HepG2 (cell line): Measurements from ENCODE around the gene FKBP1A. TPM values are rescaled to one million over a fixed set of nuclear protein-coding genes. Genes with fewer than 3 reads are reported as not detected.

Experiments
- RBM39 ChIP-seq: fragments of 200-400 bp; formaldehyde crosslinking; IDR thresholded peaks from one replicate; pipeline ENCODE4 v1.6.1; 2018; ENCODE audit warnings: antibody characterized with exemption, mild to moderate bottlenecking, low read depth, low read length; ENCODE audit not compliant: poor library complexity, severe bottlenecking
- REPIN1 ChIP-seq: sonication (generic); formaldehyde crosslinking; IDR thresholded peaks from 2 replicates; pipeline ENCODE4 v1.8.0; 2022; ENCODE audit warnings: missing genetic modification reagents, low read depth, mild to moderate bottlenecking, borderline replicate concordance
- TAF15 ChIP-seq: fragments of 200-400 bp; formaldehyde crosslinking; IDR thresholded peaks from one replicate; pipeline ENCODE4 v1.6.1; 2018; ENCODE audit warnings: mild to moderate bottlenecking, low read depth, low read length; ENCODE audit not compliant: poor library complexity, severe bottlenecking
- TCF7L2 ChIP-seq: IDR thresholded peaks from 2 replicates; pipeline ENCODE4 v1.6.1; 2011; ENCODE audit warnings: mild to moderate bottlenecking, low read depth, low read length, moderate library complexity
- TRIM24 ChIP-seq: sonication (generic); formaldehyde crosslinking; IDR thresholded peaks from 2 replicates; pipeline ENCODE4 v1.8.0; 2022; ENCODE audit warnings: mild to moderate bottlenecking, missing genetic modification reagents
- YEATS4 ChIP-seq: sonication (generic); formaldehyde crosslinking; IDR thresholded peaks from 2 replicates; pipeline ENCODE4 v1.4.0; 2020; ENCODE audit warnings: missing genetic modification reagents, borderline replicate concordance
- ZNF737 ChIP-seq: sonication (generic); formaldehyde crosslinking; IDR thresholded peaks from 2 replicates; pipeline ENCODE4 v1.5.0; 2020; ENCODE audit warnings: missing genetic modification reagents, mild to moderate bottlenecking, borderline replicate concordance
- ZNF768 ChIP-seq: sonication (generic); formaldehyde crosslinking; IDR thresholded peaks from 2 replicates; pipeline ENCODE4 v1.4.0; 2020; ENCODE audit warnings: missing genetic modification reagents
- ZNF780A ChIP-seq: sonication (generic); formaldehyde crosslinking; IDR thresholded peaks from 2 replicates; pipeline ENCODE4 v1.8.0; 2022; ENCODE audit warnings: mild to moderate bottlenecking, missing genetic modification reagents, moderate library complexity
- polyA plus RNA-seq, 8 experiments: library from polyadenylated mRNA; depleted of rRNA in 3 of 8; stranded (reverse) in 7 of 8; unstranded in 1 of 8; fragments of >200 nt; fragmentation: Illumina TruSeq in 4 of 8; extraction: Trizol in 4 of 8; gene quantifications; 2 replicates each; pipeline versions ENCODE4 v1.2.1 to v1.2.3, GENCODE V29; 2011 to 2016; ENCODE audit warnings: low read depth in 4 of 8, missing spikeins in 1 of 8, mixed read lengths in 1 of 8; ENCODE audit not compliant: insufficient read depth in 1 of 8
- total RNA-seq, 5 experiments: library from RNA; depleted of rRNA; stranded (reverse); fragments of >200 nt; fragmentation: Illumina TruSeq; extraction: Trizol; gene quantifications; 2 replicates each; pipeline ENCODE4 v1.2.3, GENCODE V29; 2016; ENCODE audit warnings: low read depth in 1 of 5
- TF ChIP-seq, protein P1 (sequence below): sonication (generic); formaldehyde crosslinking; IDR thresholded peaks from 2 replicates; pipeline ENCODE4 v1.4.0; 2020; ENCODE audit warnings: missing genetic modification reagents
- TF ChIP-seq, protein P2 (sequence below): sonication (generic); formaldehyde crosslinking; IDR thresholded peaks from 2 replicates; pipeline ENCODE4 v1.8.0; 2022; ENCODE audit warnings: mild to moderate bottlenecking, missing genetic modification reagents, moderate library complexity
- TF ChIP-seq, protein P3 (sequence below): sonication (generic); formaldehyde crosslinking; IDR thresholded peaks from 2 replicates; pipeline ENCODE4 v1.9.0; 2021; ENCODE audit warnings: missing genetic modification reagents, borderline replicate concordance
- TF ChIP-seq, protein P4 (sequence below): sonication (generic); formaldehyde crosslinking; conservative IDR thresholded peaks from 2 replicates; pipeline ENCODE4 v1.4.0; 2020; ENCODE audit warnings: mild to moderate bottlenecking, missing genetic modification reagents, moderate library complexity
- TF ChIP-seq, protein P5 (sequence below): sonication (generic); formaldehyde crosslinking; IDR thresholded peaks from 2 replicates; pipeline ENCODE4 v1.4.0; 2020; ENCODE audit warnings: missing genetic modification reagents

FKBP1A gene
- total and polyA plus RNA-seq, 2 of the 13 experiments (the other 11 are each of a cell fraction or from before 2014, with no cell fraction given), result 119 to 468 TPM

DNA sequence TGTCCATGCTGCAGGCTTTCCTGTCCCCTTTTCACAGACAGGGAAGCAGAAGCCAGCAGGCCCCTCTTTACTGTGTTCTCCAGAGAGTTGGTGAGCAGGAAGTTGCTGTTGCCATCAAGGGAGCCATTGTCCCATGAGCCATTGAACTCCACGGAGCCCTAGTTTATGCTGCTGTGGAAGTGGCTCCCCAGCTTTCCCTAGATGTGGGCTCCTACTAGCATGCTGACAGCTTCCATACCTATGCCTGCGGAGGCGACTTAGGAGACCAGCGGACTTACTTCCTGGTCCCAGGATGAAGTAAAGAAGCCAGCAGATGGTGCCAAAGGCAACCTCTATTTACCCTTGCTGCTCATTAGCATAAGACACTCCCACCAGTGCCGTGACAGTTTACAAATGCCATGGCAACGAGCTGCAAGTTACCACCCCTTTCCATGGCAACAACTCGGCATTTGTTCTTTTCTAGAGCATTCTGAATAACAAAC is 30.8 kb upstream of the FKBP1A start (continued):
- TF ChIP-seq, protein P1, sequence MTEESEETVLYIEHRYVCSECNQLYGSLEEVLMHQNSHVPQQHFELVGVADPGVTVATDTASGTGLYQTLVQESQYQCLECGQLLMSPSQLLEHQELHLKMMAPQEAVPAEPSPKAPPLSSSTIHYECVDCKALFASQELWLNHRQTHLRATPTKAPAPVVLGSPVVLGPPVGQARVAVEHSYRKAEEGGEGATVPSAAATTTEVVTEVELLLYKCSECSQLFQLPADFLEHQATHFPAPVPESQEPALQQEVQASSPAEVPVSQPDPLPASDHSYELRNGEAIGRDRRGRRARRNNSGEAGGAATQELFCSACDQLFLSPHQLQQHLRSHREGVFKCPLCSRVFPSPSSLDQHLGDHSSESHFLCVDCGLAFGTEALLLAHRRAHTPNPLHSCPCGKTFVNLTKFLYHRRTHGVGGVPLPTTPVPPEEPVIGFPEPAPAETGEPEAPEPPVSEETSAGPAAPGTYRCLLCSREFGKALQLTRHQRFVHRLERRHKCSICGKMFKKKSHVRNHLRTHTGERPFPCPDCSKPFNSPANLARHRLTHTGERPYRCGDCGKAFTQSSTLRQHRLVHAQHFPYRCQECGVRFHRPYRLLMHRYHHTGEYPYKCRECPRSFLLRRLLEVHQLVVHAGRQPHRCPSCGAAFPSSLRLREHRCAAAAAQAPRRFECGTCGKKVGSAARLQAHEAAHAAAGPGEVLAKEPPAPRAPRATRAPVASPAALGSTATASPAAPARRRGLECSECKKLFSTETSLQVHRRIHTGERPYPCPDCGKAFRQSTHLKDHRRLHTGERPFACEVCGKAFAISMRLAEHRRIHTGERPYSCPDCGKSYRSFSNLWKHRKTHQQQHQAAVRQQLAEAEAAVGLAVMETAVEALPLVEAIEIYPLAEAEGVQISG (CRISPR knock-in tag), result peak; percentile 35; the same call in 1 of the 2 replicates
- TF ChIP-seq TRIM24 (CRISPR knock-in tag), result no peak
- no peak for TF ChIP-seq TCF7L2
- no peak for TF ChIP-seq REPIN1 (CRISPR knock-in tag)
- no peak for TF ChIP-seq RBM39
- TF ChIP-seq, protein P2, sequence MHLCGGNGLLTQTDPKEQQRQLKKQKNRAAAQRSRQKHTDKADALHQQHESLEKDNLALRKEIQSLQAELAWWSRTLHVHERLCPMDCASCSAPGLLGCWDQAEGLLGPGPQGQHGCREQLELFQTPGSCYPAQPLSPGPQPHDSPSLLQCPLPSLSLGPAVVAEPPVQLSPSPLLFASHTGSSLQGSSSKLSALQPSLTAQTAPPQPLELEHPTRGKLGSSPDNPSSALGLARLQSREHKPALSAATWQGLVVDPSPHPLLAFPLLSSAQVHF, result no peak
- no peak for TF ChIP-seq YEATS4 (CRISPR knock-in tag)
- no peak for TF ChIP-seq ZNF768 (CRISPR knock-in tag)
- no peak for TF ChIP-seq ZNF737 (CRISPR knock-in tag)
- TF ChIP-seq, protein P3, sequence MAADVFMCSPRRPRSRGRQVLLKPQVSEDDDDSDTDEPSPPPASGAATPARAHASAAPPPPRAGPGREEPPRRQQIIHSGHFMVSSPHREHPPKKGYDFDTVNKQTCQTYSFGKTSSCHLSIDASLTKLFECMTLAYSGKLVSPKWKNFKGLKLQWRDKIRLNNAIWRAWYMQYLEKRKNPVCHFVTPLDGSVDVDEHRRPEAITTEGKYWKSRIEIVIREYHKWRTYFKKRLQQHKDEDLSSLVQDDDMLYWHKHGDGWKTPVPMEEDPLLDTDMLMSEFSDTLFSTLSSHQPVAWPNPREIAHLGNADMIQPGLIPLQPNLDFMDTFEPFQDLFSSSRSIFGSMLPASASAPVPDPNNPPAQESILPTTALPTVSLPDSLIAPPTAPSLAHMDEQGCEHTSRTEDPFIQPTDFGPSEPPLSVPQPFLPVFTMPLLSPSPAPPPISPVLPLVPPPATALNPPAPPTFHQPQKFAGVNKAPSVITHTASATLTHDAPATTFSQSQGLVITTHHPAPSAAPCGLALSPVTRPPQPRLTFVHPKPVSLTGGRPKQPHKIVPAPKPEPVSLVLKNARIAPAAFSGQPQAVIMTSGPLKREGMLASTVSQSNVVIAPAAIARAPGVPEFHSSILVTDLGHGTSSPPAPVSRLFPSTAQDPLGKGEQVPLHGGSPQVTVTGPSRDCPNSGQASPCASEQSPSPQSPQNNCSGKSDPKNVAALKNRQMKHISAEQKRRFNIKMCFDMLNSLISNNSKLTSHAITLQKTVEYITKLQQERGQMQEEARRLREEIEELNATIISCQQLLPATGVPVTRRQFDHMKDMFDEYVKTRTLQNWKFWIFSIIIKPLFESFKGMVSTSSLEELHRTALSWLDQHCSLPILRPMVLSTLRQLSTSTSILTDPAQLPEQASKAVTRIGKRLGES (CRISPR knock-in tag), result no peak
- TF ChIP-seq ZNF780A (CRISPR knock-in tag), result no peak
- TF ChIP-seq, protein P4, sequence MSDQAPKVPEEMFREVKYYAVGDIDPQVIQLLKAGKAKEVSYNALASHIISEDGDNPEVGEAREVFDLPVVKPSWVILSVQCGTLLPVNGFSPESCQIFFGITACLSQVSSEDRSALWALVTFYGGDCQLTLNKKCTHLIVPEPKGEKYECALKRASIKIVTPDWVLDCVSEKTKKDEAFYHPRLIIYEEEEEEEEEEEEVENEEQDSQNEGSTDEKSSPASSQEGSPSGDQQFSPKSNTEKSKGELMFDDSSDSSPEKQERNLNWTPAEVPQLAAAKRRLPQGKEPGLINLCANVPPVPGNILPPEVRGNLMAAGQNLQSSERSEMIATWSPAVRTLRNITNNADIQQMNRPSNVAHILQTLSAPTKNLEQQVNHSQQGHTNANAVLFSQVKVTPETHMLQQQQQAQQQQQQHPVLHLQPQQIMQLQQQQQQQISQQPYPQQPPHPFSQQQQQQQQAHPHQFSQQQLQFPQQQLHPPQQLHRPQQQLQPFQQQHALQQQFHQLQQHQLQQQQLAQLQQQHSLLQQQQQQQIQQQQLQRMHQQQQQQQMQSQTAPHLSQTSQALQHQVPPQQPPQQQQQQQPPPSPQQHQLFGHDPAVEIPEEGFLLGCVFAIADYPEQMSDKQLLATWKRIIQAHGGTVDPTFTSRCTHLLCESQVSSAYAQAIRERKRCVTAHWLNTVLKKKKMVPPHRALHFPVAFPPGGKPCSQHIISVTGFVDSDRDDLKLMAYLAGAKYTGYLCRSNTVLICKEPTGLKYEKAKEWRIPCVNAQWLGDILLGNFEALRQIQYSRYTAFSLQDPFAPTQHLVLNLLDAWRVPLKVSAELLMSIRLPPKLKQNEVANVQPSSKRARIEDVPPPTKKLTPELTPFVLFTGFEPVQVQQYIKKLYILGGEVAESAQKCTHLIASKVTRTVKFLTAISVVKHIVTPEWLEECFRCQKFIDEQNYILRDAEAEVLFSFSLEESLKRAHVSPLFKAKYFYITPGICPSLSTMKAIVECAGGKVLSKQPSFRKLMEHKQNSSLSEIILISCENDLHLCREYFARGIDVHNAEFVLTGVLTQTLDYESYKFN, result no peak
- TF ChIP-seq TAF15, result no peak
- TF ChIP-seq, protein P5, sequence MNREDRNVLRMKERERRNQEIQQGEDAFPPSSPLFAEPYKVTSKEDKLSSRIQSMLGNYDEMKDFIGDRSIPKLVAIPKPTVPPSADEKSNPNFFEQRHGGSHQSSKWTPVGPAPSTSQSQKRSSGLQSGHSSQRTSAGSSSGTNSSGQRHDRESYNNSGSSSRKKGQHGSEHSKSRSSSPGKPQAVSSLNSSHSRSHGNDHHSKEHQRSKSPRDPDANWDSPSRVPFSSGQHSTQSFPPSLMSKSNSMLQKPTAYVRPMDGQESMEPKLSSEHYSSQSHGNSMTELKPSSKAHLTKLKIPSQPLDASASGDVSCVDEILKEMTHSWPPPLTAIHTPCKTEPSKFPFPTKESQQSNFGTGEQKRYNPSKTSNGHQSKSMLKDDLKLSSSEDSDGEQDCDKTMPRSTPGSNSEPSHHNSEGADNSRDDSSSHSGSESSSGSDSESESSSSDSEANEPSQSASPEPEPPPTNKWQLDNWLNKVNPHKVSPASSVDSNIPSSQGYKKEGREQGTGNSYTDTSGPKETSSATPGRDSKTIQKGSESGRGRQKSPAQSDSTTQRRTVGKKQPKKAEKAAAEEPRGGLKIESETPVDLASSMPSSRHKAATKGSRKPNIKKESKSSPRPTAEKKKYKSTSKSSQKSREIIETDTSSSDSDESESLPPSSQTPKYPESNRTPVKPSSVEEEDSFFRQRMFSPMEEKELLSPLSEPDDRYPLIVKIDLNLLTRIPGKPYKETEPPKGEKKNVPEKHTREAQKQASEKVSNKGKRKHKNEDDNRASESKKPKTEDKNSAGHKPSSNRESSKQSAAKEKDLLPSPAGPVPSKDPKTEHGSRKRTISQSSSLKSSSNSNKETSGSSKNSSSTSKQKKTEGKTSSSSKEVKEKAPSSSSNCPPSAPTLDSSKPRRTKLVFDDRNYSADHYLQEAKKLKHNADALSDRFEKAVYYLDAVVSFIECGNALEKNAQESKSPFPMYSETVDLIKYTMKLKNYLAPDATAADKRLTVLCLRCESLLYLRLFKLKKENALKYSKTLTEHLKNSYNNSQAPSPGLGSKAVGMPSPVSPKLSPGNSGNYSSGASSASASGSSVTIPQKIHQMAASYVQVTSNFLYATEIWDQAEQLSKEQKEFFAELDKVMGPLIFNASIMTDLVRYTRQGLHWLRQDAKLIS (CRISPR knock-in tag), result no peak
